Muscle of leg (tissue), 9 donors: Measurements from ENCODE around the gene SLK. TPM values are rescaled to one million over a fixed set of nuclear protein-coding genes. Genes with fewer than 3 reads are reported as not detected.

Source experiments
- polyA plus RNA-seq, 8 donors: library from polyadenylated mRNA; unstranded; fragments of 120-200 nt; gene quantifications; one replicate each; pipeline versions ENCODE4 v1.2.1 to v1.2.3, GENCODE V29; 2013; ENCODE audit warnings: inconsistent platforms in 1 of 8, low replicate concordance in 1 of 8; ENCODE audit not compliant: insufficient read length in 8 of 8, insufficient read depth in 1 of 8
- total RNA-seq: library from RNA; stranded (reverse); fragments of 120-200 nt; gene quantifications from one replicate; pipeline ENCODE4 v1.2.4, GENCODE V29; 2013

Gene SLK
- total and polyA plus RNA-seq, 9 donors, result 17.2 to 35.7 (median 26.5) TPM

Other genes with a start within 250 kb of the SLK start
- gene SH3PXD2A, start 111.6 kb upstream of the SLK start, total RNA-seq, result 33.2 TPM
- gene SH3PXD2A, start 111.6 kb upstream of the SLK start, polyA plus RNA-seq, result 10 to 100 TPM; 49.2 to 95.0 (median 74.2) TPM
- 25.6 TPM for gene STN1, start 49.0 kb upstream of the SLK start, total RNA-seq
- gene STN1, start 49.0 kb upstream of the SLK start, polyA plus RNA-seq, result 10 to 100 TPM; 17.9 to 22.4 (median 19.0) TPM
- 0.09 TPM for gene COL17A1, start 118.7 kb downstream of the SLK start, total RNA-seq
- gene COL17A1, start 118.7 kb downstream of the SLK start, polyA plus RNA-seq, result 10 to 100 TPM in 1 of 8 donors, 1 to 10 TPM in 2, under 1 TPM in 5; 0.08 to 43.8 (median 0.35) TPM
- 6.6 TPM for gene SFR1, start 155.0 kb downstream of the SLK start, total RNA-seq
- gene SFR1, start 155.0 kb downstream of the SLK start, polyA plus RNA-seq, result 1 to 10 TPM; 5.1 to 7.0 (median 5.8) TPM